ENCODE measurements around the gene EMP2. TPM values are rescaled to one million over a fixed set of nuclear protein-coding genes. Genes with fewer than 3 reads are reported as not detected.
"Not testable (repeated sequence)": the region's sequence is repeated elsewhere in the genome, so short reads cannot be mapped to it uniquely, and the experiment has no call there.

Gene EMP2
- total RNA-seq, 1 donor from 2014 or later = 14.6 TPM

GRCh38 chr16:10622036-10622921 lies 41.9 kb upstream of the EMP2 start:
- no peak overlapping the region for H3K4me3 Mint-ChIP-seq (ENCODE audit: unreplicated experiment)
- DNase-seq (ENCODE audit: low spot score) = no peak
- H3K27ac Mint-ChIP-seq (ENCODE audit: unreplicated experiment) = no peak overlapping the region
- H3K9me3 Mint-ChIP-seq (ENCODE audit: low read depth) = peaks cover 3% of the 10 kb centered on the region
- H3K4me1 Mint-ChIP-seq (ENCODE audit: low read depth) = peaks cover 5% of the 10 kb centered on the region
- no peak for TF ChIP-seq CTCF (IDR thresholded peaks at IDR 0.05)
- H3K27me3 Mint-ChIP-seq (ENCODE audit: low read depth) = peaks cover 16% of the 10 kb centered on the region
- no peaks in the 10 kb centered on the region for H3K36me3 Mint-ChIP-seq (ENCODE audit: low read depth)

- H3K4me1 Mint-ChIP-seq (ENCODE audit: low read depth); DNase-seq (ENCODE audit: low spot score); H3K36me3 Mint-ChIP-seq (ENCODE audit: low read depth); H3K4me3 Mint-ChIP-seq (ENCODE audit: unreplicated experiment); H3K9me3 Mint-ChIP-seq (ENCODE audit: low read depth); H3K27ac Mint-ChIP-seq (ENCODE audit: unreplicated experiment): not testable (repeated sequence)
- peaks cover 15% of the 10 kb centered on the region for H3K27me3 Mint-ChIP-seq (ENCODE audit: low read depth)
These were observed 41.0 kb upstream of the EMP2 start for GRCh38 chr16:10621216-10621949.

GRCh38 chr16:10620120-10620519 lies 39.7 kb upstream of the EMP2 start:
- no peak overlapping the region for H3K27ac Mint-ChIP-seq (ENCODE audit: unreplicated experiment)
- no peak for TF ChIP-seq CTCF (IDR thresholded peaks at IDR 0.05)
- no peak for DNase-seq (ENCODE audit: low spot score)
- H3K36me3 Mint-ChIP-seq (ENCODE audit: low read depth) = no peaks in the 10 kb centered on the region
- no peaks in the 10 kb centered on the region for H3K9me3 Mint-ChIP-seq (ENCODE audit: low read depth)
- no peak overlapping the region for H3K4me3 Mint-ChIP-seq (ENCODE audit: unreplicated experiment)
- peaks cover 20% of the 10 kb centered on the region for H3K27me3 Mint-ChIP-seq (ENCODE audit: low read depth)
- H3K4me1 Mint-ChIP-seq (ENCODE audit: low read depth) = peaks cover 5% of the 10 kb centered on the region

GRCh38 chr16:10619271-10619849 lies 39.0 kb upstream of the EMP2 start:
- Mint-ChIP-seq H3K36me3 (ENCODE audit: low read depth) (no peaks in the 10 kb centered on the region), H3K27ac (ENCODE audit: unreplicated experiment) (no peak overlapping the region), H3K27me3 (ENCODE audit: low read depth) (peaks cover 26% of the 10 kb centered on the region), H3K9me3 (ENCODE audit: low read depth) (no peaks in the 10 kb centered on the region), H3K4me1 (ENCODE audit: low read depth) (peaks cover 5% of the 10 kb centered on the region), H3K4me3 (ENCODE audit: unreplicated experiment) (no peak overlapping the region)
- TF ChIP-seq CTCF (IDR thresholded peaks at IDR 0.05) = no peak
- DNase-seq (ENCODE audit: low spot score) = no peak

- Mint-ChIP-seq H3K4me3 (ENCODE audit: unreplicated experiment) (no peak overlapping the region), H3K27ac (ENCODE audit: unreplicated experiment) (peak overlapping the region; percentile 41), H3K36me3 (ENCODE audit: low read depth) (no peaks in the 10 kb centered on the region), H3K9me3 (ENCODE audit: low read depth) (no peaks in the 10 kb centered on the region), H3K4me1 (ENCODE audit: low read depth) (peaks cover 5% of the 10 kb centered on the region), H3K27me3 (ENCODE audit: low read depth) (peaks cover 25% of the 10 kb centered on the region)
- no peak for TF ChIP-seq CTCF (IDR thresholded peaks at IDR 0.05)
- DNase-seq (ENCODE audit: low spot score) = no peak
These were observed 38.4 kb upstream of the EMP2 start for GRCh38 chr16:10618710-10619209.
